ENCODE results near the gene BORCS5.

BORCS5 gene

DNA sequence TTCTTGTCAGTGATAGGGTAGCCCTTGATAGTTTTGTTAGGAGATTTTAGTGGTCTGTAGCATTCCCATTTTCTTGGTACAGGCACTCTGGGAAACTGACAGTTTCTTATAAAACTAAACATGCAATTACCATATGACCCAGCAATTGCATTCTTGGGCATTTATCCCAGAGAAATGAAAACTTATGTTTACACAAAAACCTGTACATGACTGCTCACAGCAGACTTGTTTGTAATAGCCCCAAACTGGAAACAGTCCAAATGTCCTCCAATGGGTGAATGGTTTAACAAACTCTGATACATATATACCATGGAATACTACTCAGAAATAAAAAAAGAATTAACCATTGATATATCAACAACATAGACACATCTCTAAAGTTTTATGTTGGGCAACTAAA lies 75.5 kb downstream of the BORCS5 start:
- peaks cover 8% of the 10 kb centered on the region for H3K4me1 ChIP-seq (ENCODE audit: insufficient read depth, low read length, severe bottlenecking)
- no peak overlapping the region for H2AFZ ChIP-seq (ENCODE audit: low read length)
- TF ChIP-seq EZH2 (IDR thresholded peaks at IDR 0.05; ENCODE audit: borderline replicate concordance, low read length): no peak
- TF ChIP-seq CTCF (IDR thresholded peaks at IDR 0.05; ENCODE audit: low read length): no peak
- no peak overlapping the region for H3K4me3 ChIP-seq (ENCODE audit: low read depth, low read length, poor library complexity, severe bottlenecking)
- H3K27me3 ChIP-seq (ENCODE audit: insufficient read depth, low read length): no peaks in the 10 kb centered on the region
- no peaks in the 10 kb centered on the region for H3K9me2 ChIP-seq (ENCODE audit: low read depth, low read length)
- H4K20me1 ChIP-seq (ENCODE audit: insufficient read depth, low read length): no peaks in the 10 kb centered on the region
- H3K9ac ChIP-seq (ENCODE audit: low read length): no peak overlapping the region
- no peaks in the 10 kb centered on the region for H3K9me3 ChIP-seq (ENCODE audit: low read length)
- H3K4me2 ChIP-seq (ENCODE audit: low read length): no peak overlapping the region
- H3F3A ChIP-seq (ENCODE audit: insufficient read depth, low read length): no peaks in the 10 kb centered on the region
- H3K27ac ChIP-seq (ENCODE audit: low read depth, low read length, poor library complexity, severe bottlenecking): no peak overlapping the region
- no peaks in the 10 kb centered on the region for H3K79me2 ChIP-seq (ENCODE audit: insufficient read depth, low read length)
- peaks cover 20% of the 10 kb centered on the region for H3K36me3 ChIP-seq (ENCODE audit: insufficient read depth, low read length)

GRCh38 chr12:12433203-12433731 lies 76.4 kb downstream of the BORCS5 start:
- Histone ChIP-seq H3K27ac (ENCODE audit: low read depth, low read length, poor library complexity, severe bottlenecking) (no peak overlapping the region), H3K4me1 (ENCODE audit: insufficient read depth, low read length, severe bottlenecking) (peaks cover 8% of the 10 kb centered on the region), H3K27me3 (ENCODE audit: insufficient read depth, low read length) (no peaks in the 10 kb centered on the region), H3K9me3 (ENCODE audit: low read length) (no peaks in the 10 kb centered on the region), H3K4me2 (ENCODE audit: low read length) (no peak overlapping the region), H3F3A (ENCODE audit: insufficient read depth, low read length) (no peaks in the 10 kb centered on the region), H3K79me2 (ENCODE audit: insufficient read depth, low read length) (no peaks in the 10 kb centered on the region), H2AFZ (ENCODE audit: low read length) (no peak overlapping the region), H3K36me3 (ENCODE audit: insufficient read depth, low read length) (peaks cover 25% of the 10 kb centered on the region), H3K9ac (ENCODE audit: low read length) (no peak overlapping the region), H3K9me2 (ENCODE audit: low read depth, low read length) (no peaks in the 10 kb centered on the region), H3K4me3 (ENCODE audit: low read depth, low read length, poor library complexity, severe bottlenecking) (no peak overlapping the region), H4K20me1 (ENCODE audit: insufficient read depth, low read length) (no peaks in the 10 kb centered on the region)
- no peak for TF ChIP-seq CTCF (IDR thresholded peaks at IDR 0.05; ENCODE audit: low read length)
- TF ChIP-seq EZH2 (IDR thresholded peaks at IDR 0.05; ENCODE audit: borderline replicate concordance, low read length): no peak

- H3K4me1 ChIP-seq (ENCODE audit: insufficient read depth, low read length, severe bottlenecking): peaks cover 8% of the 10 kb centered on the region
- no peaks in the 10 kb centered on the region for H4K20me1 ChIP-seq (ENCODE audit: insufficient read depth, low read length)
- H3K9ac ChIP-seq (ENCODE audit: low read length): no peak overlapping the region
- TF ChIP-seq CTCF (IDR thresholded peaks at IDR 0.05; ENCODE audit: low read length) (no peak), EZH2 (IDR thresholded peaks at IDR 0.05; ENCODE audit: borderline replicate concordance, low read length) (no peak)
- no peak overlapping the region for H3K4me2 ChIP-seq (ENCODE audit: low read length)
- H3F3A ChIP-seq (ENCODE audit: insufficient read depth, low read length): no peaks in the 10 kb centered on the region
- H3K9me3 ChIP-seq (ENCODE audit: low read length): no peaks in the 10 kb centered on the region
- no peak overlapping the region for H3K4me3 ChIP-seq (ENCODE audit: low read depth, low read length, poor library complexity, severe bottlenecking)
- H3K27me3 ChIP-seq (ENCODE audit: insufficient read depth, low read length): no peaks in the 10 kb centered on the region
- no peaks in the 10 kb centered on the region for H3K79me2 ChIP-seq (ENCODE audit: insufficient read depth, low read length)
- peaks cover 25% of the 10 kb centered on the region for H3K36me3 ChIP-seq (ENCODE audit: insufficient read depth, low read length)
- H3K9me2 ChIP-seq (ENCODE audit: low read depth, low read length): no peaks in the 10 kb centered on the region
- no peak overlapping the region for H2AFZ ChIP-seq (ENCODE audit: low read length)
- no peak overlapping the region for H3K27ac ChIP-seq (ENCODE audit: low read depth, low read length, poor library complexity, severe bottlenecking)
These were observed 80.0 kb downstream of the BORCS5 start for GRCh38 chr12:12436831-12437345.

Data from OCI-LY1 (cell line).